Measurements from ENCODE around the gene BIRC6.

GRCh38 chr2:32366595-32366994 is 9.8 kb downstream of the BIRC6 start:
- no peak for TF ChIP-seq POLR2A (IDR thresholded peaks at IDR 0.05)
- no peak for TF ChIP-seq CTCF (IDR thresholded peaks at IDR 0.05)
